IMR-90 (cell line): ENCODE results near the gene SHB. TPM values are rescaled to one million over a fixed set of nuclear protein-coding genes. Genes with fewer than 3 reads are reported as not detected.

Experiments
- ATAC-seq: fragments of 200-7000 bp; cut with Tn5 transposase; 2 replicates; pipeline ENCODE4 v1.9.1; 2020; ENCODE audit warnings: low read depth, mild to moderate bottlenecking, moderate library complexity
- Bru-seq: library from RNA; stranded (reverse); fragments of 400-500 nt; gene quantifications from one replicate; lab custom pipeline; 2021; lab: Mats Ljungman, UMichigan
- BruChase-seq, 2 experiments: library from RNA; stranded (reverse); fragments of 400-500 nt; gene quantifications; one replicate each; lab custom pipeline; 2021; lab: Mats Ljungman, UMichigan
- BruUV-seq: library from RNA; stranded (reverse); fragments of 400-500 nt; replicated peaks from 2 replicates; lab custom pipeline; 2021; lab: Mats Ljungman, UMichigan
- CTCF ChIA-PET: fragments of 300-600 bp; formaldehyde crosslinking; extraction: SDS; loops from one replicate; lab custom pipeline; 2021; ENCODE audit warnings: antibody characterized with exemption; lab: Yijun Ruan, JAX
- POLR2A ChIA-PET: fragments of 300-600 bp; sonication (Branson Sonifier 250); formaldehyde crosslinking; loops from one replicate; lab custom pipeline; 2022; ENCODE audit warnings: antibody characterized with exemption; ENCODE audit not compliant: unreplicated experiment; lab: Charles Lee
- DNase-seq: peaks from one replicate; pipeline ENCODE4 v3.0.0; 2013
- H2AFZ ChIP-seq: replicated peaks from 2 replicates; pipeline ENCODE3; 2013; ENCODE audit warnings: low read length, mild to moderate bottlenecking; ENCODE audit not compliant: poor library complexity
- H2AK5ac ChIP-seq: 2 replicates; pipeline ENCODE4 v1.6.1; 2013; ENCODE audit warnings: low read depth, low read length, inconsistent platforms
- H2AK9ac ChIP-seq: replicated peaks from 2 replicates; pipeline ENCODE3; 2013; ENCODE audit warnings: mild to moderate bottlenecking, low read depth, low read length, moderate library complexity; ENCODE audit not compliant: poor library complexity
- H2BK120ac ChIP-seq: 2 replicates; pipeline ENCODE4 v1.6.1; 2013; ENCODE audit warnings: low read depth, low read length, inconsistent platforms
- H2BK15ac ChIP-seq: 3 replicates; pipeline ENCODE4 v1.6.1; 2013; ENCODE audit warnings: low read depth, low read length, inconsistent platforms
- H2BK20ac ChIP-seq: 2 replicates; pipeline ENCODE4 v1.6.1; 2013; ENCODE audit warnings: low read depth, mild to moderate bottlenecking, inconsistent platforms, low read length, moderate library complexity
- H2BK5ac ChIP-seq: 2 replicates; pipeline ENCODE4 v1.6.1; 2013; ENCODE audit warnings: mild to moderate bottlenecking, low read depth, low read length, inconsistent platforms; ENCODE audit not compliant: poor library complexity, severe bottlenecking
- H3K14ac ChIP-seq: replicated peaks from 2 replicates; pipeline ENCODE4 v1.6.1; 2013; ENCODE audit warnings: low read depth, low read length, inconsistent platforms
- H3K18ac ChIP-seq: 2 replicates; pipeline ENCODE4 v1.6.1; 2013; ENCODE audit warnings: low read depth, low read length, control low read depth
- H3K23ac ChIP-seq: 2 replicates; pipeline ENCODE4 v1.6.1; 2013; ENCODE audit warnings: low read depth, low read length, inconsistent platforms
- H3K27ac ChIP-seq: 2 replicates; pipeline ENCODE4 v1.5.1; 2013; ENCODE audit warnings: mild to moderate bottlenecking, control low read depth, low read length; ENCODE audit not compliant: insufficient read depth
- H3K27me3 ChIP-seq: 2 replicates; pipeline ENCODE4 v1.6.1; 2013; ENCODE audit warnings: low read length; ENCODE audit not compliant: control insufficient read depth, insufficient read depth
- H3K36me3 ChIP-seq: 2 replicates; pipeline ENCODE4 v1.6.1; 2013; ENCODE audit warnings: low read length, mixed read lengths; ENCODE audit not compliant: control insufficient read depth, insufficient read depth
- H3K4ac ChIP-seq: 2 replicates; pipeline ENCODE4 v1.6.1; 2013; ENCODE audit warnings: low read depth, low read length, inconsistent platforms
- H3K4me1 ChIP-seq: 2 replicates; pipeline ENCODE4 v1.6.1; 2013; ENCODE audit warnings: low read length, mixed read lengths; ENCODE audit not compliant: control insufficient read depth, insufficient read depth
- H3K4me2 ChIP-seq: 2 replicates; pipeline ENCODE4 v1.6.1; 2013; ENCODE audit warnings: low read depth, mild to moderate bottlenecking, control low read depth, low read length, moderate library complexity
- H3K4me3 ChIP-seq: 2 replicates; pipeline ENCODE4 v1.5.1; 2013; ENCODE audit warnings: low read depth, mild to moderate bottlenecking, control low read depth, low read length, moderate library complexity; ENCODE audit not compliant: insufficient read depth
- H3K56ac ChIP-seq: 2 replicates; pipeline ENCODE4 v1.6.1; 2013; ENCODE audit warnings: low read length, inconsistent platforms; ENCODE audit not compliant: insufficient read depth; ENCODE audit errors: extremely low read depth
- H3K79me1 ChIP-seq, 2 experiments: 2 replicates each; pipeline ENCODE4 v1.6.1; 2013; ENCODE audit warnings: low read length in 2 of 2, inconsistent platforms in 1 of 2, low read depth in 1 of 2
- H3K9ac ChIP-seq: 2 replicates; pipeline ENCODE4 v1.6.1; 2013; ENCODE audit warnings: low read depth, low read length, control low read depth
- H3K9me1 ChIP-seq: 2 replicates; pipeline ENCODE4 v1.6.1; 2013; ENCODE audit warnings: low read length, inconsistent platforms; ENCODE audit not compliant: insufficient read depth
- H3K9me3 ChIP-seq: 2 replicates; pipeline ENCODE4 v1.6.1; 2013; ENCODE audit warnings: low read length; ENCODE audit not compliant: control insufficient read depth, insufficient read depth
- H4K20me1 ChIP-seq: 2 replicates; pipeline ENCODE4 v1.6.1; 2013; ENCODE audit warnings: low read length, inconsistent platforms; ENCODE audit not compliant: insufficient read depth
- H4K5ac ChIP-seq: 2 replicates; pipeline ENCODE4 v1.6.1; 2013; ENCODE audit warnings: mild to moderate bottlenecking, low read depth, low read length, control low read depth
- H4K8ac ChIP-seq, 2 experiments: 2 replicates each; pipeline ENCODE4 v1.6.1; 2013; ENCODE audit warnings: low read depth in 2 of 2, low read length in 2 of 2, control low read depth in 1 of 2, inconsistent platforms in 1 of 2
- H4K91ac ChIP-seq: 2 replicates; pipeline ENCODE4 v1.6.1; 2013; ENCODE audit warnings: low read depth, low read length, inconsistent platforms; ENCODE audit not compliant: insufficient read depth
- CTCF ChIP-seq: conservative IDR thresholded peaks from 2 replicates; pipeline ENCODE4 v1.5.1; 2012; ENCODE audit warnings: mild to moderate bottlenecking, low read depth, low read length, improper control_type of control experiment
- ELK1 ChIP-seq: fragments of 150-350 bp; IDR thresholded peaks from 2 replicates; pipeline ENCODE4 v1.6.1; 2016; ENCODE audit warnings: low read depth, mild to moderate bottlenecking, low read length, moderate library complexity, borderline replicate concordance
- MAFK ChIP-seq: IDR thresholded peaks from 2 replicates; pipeline ENCODE4 v1.6.1; 2012; ENCODE audit warnings: low read depth, low read length, improper control_type of control experiment
- MXI1 ChIP-seq: IDR thresholded peaks from 2 replicates; pipeline ENCODE4 v1.6.1; 2012; ENCODE audit warnings: low read depth, mild to moderate bottlenecking, low read length, moderate library complexity, borderline replicate concordance
- RAD21 ChIP-seq: IDR thresholded peaks from 2 replicates; pipeline ENCODE4 v1.6.1; 2012; ENCODE audit warnings: low read length, improper control_type of control experiment
- RCOR1 ChIP-seq: IDR thresholded peaks from 2 replicates; pipeline ENCODE4 v1.6.1; 2012; ENCODE audit warnings: mild to moderate bottlenecking, low read length, improper control_type of control experiment; ENCODE audit not compliant: insufficient replicate concordance
- RFX5 ChIP-seq: IDR thresholded peaks from 2 replicates; pipeline ENCODE4 v1.8.0; 2012; ENCODE audit warnings: low read depth, mild to moderate bottlenecking, low read length, moderate library complexity
- SMC3 ChIP-seq: fragments of 150-350 bp; IDR thresholded peaks from 2 replicates; pipeline ENCODE4 v1.6.1; 2016; ENCODE audit warnings: low read depth, mild to moderate bottlenecking, antibody characterized with exemption, low read length, moderate library complexity
- USF2 ChIP-seq: fragments of 150-350 bp; IDR thresholded peaks from 2 replicates; pipeline ENCODE4 v1.6.1; 2017; ENCODE audit warnings: mild to moderate bottlenecking, antibody characterized with exemption, low read length, low read depth
- WGBS, 2 experiments: methylation state at CpG; one replicate each; pipeline versions ENCODE4 v1.1.5 to v1.1.7; 2013; ENCODE audit warnings: missing lambda C conversion rate in 2 of 2; ENCODE audit not compliant: insufficient read length in 1 of 2; ENCODE audit errors: extremely low coverage in 2 of 2; 5-methylcytosine and 5-hydroxymethylcytosine counted together
- dilution Hi-C: fragments of 300-500 bp; cut with HindIII; formaldehyde crosslinking; loops from one replicate; pipeline ENCODE4 v1.14.3; 2018; ENCODE audit warnings: low sequenced_read_pairs; ENCODE audit not compliant: unreplicated experiment
- in situ Hi-C: fragments of 300-500 bp; cut with MboI; formaldehyde crosslinking; loops from 3 replicates; pipeline ENCODE4 v1.14.3; 2019; ENCODE audit warnings: low sequenced_read_pairs, inconsistent platforms, mixed read lengths
- intact Hi-C: fragments of 100-400 bp; cut with micrococcal nuclease; formaldehyde crosslinking; loops from 2 replicates; pipeline ENCODE4 v1.10.0; 2022
- long read RNA-seq: library from polyadenylated mRNA; unstranded; transcript quantifications from one replicate; pipeline ENCODE4 v2.0.0, GENCODE V29; 2021; ENCODE audit not compliant: unreplicated experiment
- polyA plus RNA-seq, 3 experiments: library from polyadenylated mRNA; depleted of rRNA; stranded (reverse); fragments of >200 nt; gene quantifications; 2 replicates each; pipeline ENCODE4 v1.2.3, GENCODE V29; 2012; ENCODE audit warnings: low replicate concordance in 1 of 3
- total RNA-seq: library from RNA; depleted of rRNA; stranded (reverse); fragments of >200 nt; gene quantifications from 2 replicates; pipeline ENCODE4 v1.2.3, GENCODE V29; 2012; rRNA removed

The SHB gene
- total RNA-seq, result 6.1 and 7.8 TPM in 2 replicates
- polyA plus RNA-seq (2012; rRNA removed), result 20.4 and 22.9 TPM in 2 replicates
- 15.8 and 28.1 TPM in 2 replicates for polyA plus RNA-seq (2012; cell fraction: cytosol; rRNA removed)
- 36.9 and 39.5 TPM in 2 replicates for polyA plus RNA-seq (2012; cell fraction: nucleus; rRNA removed; ENCODE audit: low replicate concordance)
- Bru-seq, nascent RNA, result percentile 91 among the genes with signal in this experiment
- percentile 79 among the genes with signal in this experiment for BruChase-seq, experiment 1, labeled RNA remaining after a 6-hour chase
- BruChase-seq, experiment 2, labeled RNA remaining after a 2-hour chase, result percentile 94 among the genes with signal in this experiment
- long read RNA-seq, transcript SHB-201 (6 exons, 2,783 nt), result major isoform, 35 of 43 reads
- long read RNA-seq, partial matches to known transcripts, result 2 of 43 reads
- long read RNA-seq, other reads (novel, unspliced or antisense), result 6 of 43 reads

- Histone ChIP-seq H3K4me3 (peak within 1 kb of the TSS; percentile 89), H2AFZ (peak within 1 kb of the TSS; percentile 97), H2BK15ac (peak within 1 kb of the TSS; percentile 84; the same call in 1 of the 3 replicates), H2AK5ac (peak within 1 kb of the TSS; percentile 56), H3K79me1 (peaks cover 6 to 50% of the 10 kb centered on the region in 2 experiments; a peak in 3 of 4 replicates), H3K9ac (peak within 1 kb of the TSS; percentile 98), H3K14ac (peak within 1 kb of the TSS; percentile 91), H3K4ac (peak within 1 kb of the TSS; percentile 90), H3K23ac (peak within 1 kb of the TSS; percentile 79), H3K4me1 (peaks cover 19% of the 10 kb centered on the region), H4K91ac (peak within 1 kb of the TSS; percentile 83), H3K27me3 (no peaks in the 10 kb centered on the region), H2AK9ac (peak within 1 kb of the TSS; percentile 94), H3K9me3 (no peaks in the 10 kb centered on the region), H3K9me1 (peaks cover 20% of the 10 kb centered on the region), H3K4me2 (peak within 1 kb of the TSS; percentile 82), H3K18ac (peak within 1 kb of the TSS; percentile 58), H4K5ac (peak within 1 kb of the TSS; percentile 66), H3K27ac (peak within 1 kb of the TSS; percentile 95), H2BK5ac (peak within 1 kb of the TSS; percentile 87), H3K56ac (peak within 1 kb of the TSS; percentile 61), H3K36me3 (peaks cover 7% of the 10 kb centered on the region), H4K20me1 (peaks cover 35% of the 10 kb centered on the region), H4K8ac (peak within 1 kb of the TSS; percentile 19 to 83), H2BK120ac (peak within 1 kb of the TSS; percentile 87), H2BK20ac (peak within 1 kb of the TSS; percentile 83)
- intact Hi-C loops, result loop anchor here (2.0 to 5.0 kb wide), 3 partner anchors 60 to 293 kb away; no protein-coding TSS in a partner anchor
- CTCF ChIA-PET, result interaction anchor here (1.3 kb wide), 1 partner anchor 155 kb away, joined by 4 read pairs; no protein-coding TSS in a partner anchor
- BruUV-seq, result no TSS peak
- in situ Hi-C loops, result loop anchor here (10.0 to 25.0 kb wide), 2 partner anchors 144 to 582 kb away; partner anchors contain the start of gene POLR1E
- ATAC-seq, result peak; percentile 71
- dilution Hi-C loops, result loop anchor here (25.0 kb wide), 1 partner anchor 132 kb away; no protein-coding TSS in a partner anchor
- peak; percentile 59 for DNase-seq
- POLR2A ChIA-PET, result interaction anchor here (0.6 kb wide), 3 partner anchors 12 to 155 kb away, joined by 3 to 12 read pairs (median 4); no protein-coding TSS in a partner anchor
- WGBS, 2 experiments, result 1% methylated on average over 26 of the region's 134 CpGs; no CpG with 5 or more reads in 1 of the 2 experiments
- peak; percentile 29 for TF ChIP-seq SMC3
- no peak for TF ChIP-seq RFX5
- TF ChIP-seq RCOR1, result no peak
- TF ChIP-seq MAFK, result no peak
- TF ChIP-seq ELK1, result no peak
- TF ChIP-seq MXI1, result peak; percentile 61; the same call in 1 of the 2 replicates
- peak; percentile 49 for TF ChIP-seq RAD21
- TF ChIP-seq USF2, result no peak
- peak; percentile 52 for TF ChIP-seq CTCF
Observed at GRCh38 chr9:38068701-38069628, at the start of gene SHB. Gene SHB (minus strand): TSS chr9:38069227. CDS start chr9:38068645, 582 bp downstream.
